Body of pancreas (tissue), 4 donors: ENCODE data around the gene CCDC28A. TPM values are rescaled to one million over a fixed set of nuclear protein-coding genes. Genes with fewer than 3 reads are reported as not detected.
"Not testable (repeated sequence)": the region's sequence is repeated elsewhere in the genome, so short reads cannot be mapped to it uniquely, and the experiment has no call there.

Source experiments
- ATAC-seq: fragments of 150-250 bp; one replicate; pipeline ENCODE4 v1.9.1; 2016
- DNase-seq, 4 donors: peaks; one replicate each; pipeline ENCODE4 v3.0.0-alpha.2; 2019
- H3K27ac ChIP-seq, 4 donors: fragments of 200-600 bp; sonication (generic); 1 replicate in 3 of 4; 2 replicates in 1 of 4; pipeline versions ENCODE4 v1.5.1 to v1.6.1; 2016 to 2019; ENCODE audit warnings: mild to moderate bottlenecking in 1 of 4, mixed read lengths in 1 of 4, moderate library complexity in 1 of 4
- H3K27me3 ChIP-seq, 2 donors: fragments of 200-600 bp; sonication (generic); one replicate each; pipeline ENCODE4 v1.6.0; 2016; ENCODE audit warnings: mild to moderate bottlenecking in 1 of 2
- H3K36me3 ChIP-seq, 2 donors: fragments of 200-600 bp; sonication (generic); replicated peaks in 1 of 2; 2 replicates each; pipeline ENCODE4 v1.5.1; 2016; ENCODE audit warnings: low read depth in 2 of 2; ENCODE audit not compliant: insufficient read depth in 1 of 2
- H3K4me1 ChIP-seq: fragments of 200-600 bp; sonication (generic); one replicate; pipeline ENCODE4 v1.6.0; 2016
- H3K4me3 ChIP-seq, 2 donors: fragments of 200-600 bp; sonication (generic); 1 replicate in 1 of 2; 2 replicates in 1 of 2; pipeline ENCODE4 v1.5.1; 2016 to 2019
- H3K9me3 ChIP-seq, 3 donors: fragments of 200-600 bp; sonication (generic); 1 replicate in 2 of 3; 2 replicates in 1 of 3; pipeline ENCODE4 v1.5.1; 2016
- CTCF ChIP-seq, 7 experiments: fragments of 450-650 bp in 4 of 7; fragments of 200-600 bp in 3 of 7; sonication (generic) in 3 of 7; IDR thresholded peaks; one replicate each; pipeline ENCODE4 v1.5.1; 2016 to 2019; ENCODE audit warnings: antibody characterized with exemption in 7 of 7
- POLR2A ChIP-seq, 3 donors: fragments of 450-650 bp; IDR thresholded peaks; one replicate each; pipeline ENCODE4 v1.6.1; 2016; ENCODE audit warnings: antibody characterized with exemption in 3 of 3, mild to moderate bottlenecking in 2 of 3
- WGBS, 2 donors: methylation state at CpG; one replicate each; pipeline ENCODE4 v1.1.5; 2017; 5-methylcytosine and 5-hydroxymethylcytosine counted together
- intact Hi-C: fragments of 100-400 bp; cut with DNase I; formaldehyde crosslinking; loops from one replicate; pipeline ENCODE4 v1.15.1; 2023
- total RNA-seq, 2 donors: library from RNA; depleted of rRNA; stranded (reverse); fragments of >200 nt; gene quantifications; one replicate each; pipeline ENCODE4 v1.1.0, GENCODE V29; 2016

Gene CCDC28A
- total RNA-seq, 2 donors from 2014 or later, result 2.0 to 17.9 TPM

- Histone ChIP-seq H3K27ac (no peak overlapping the region), H3K4me1 (peaks cover 4% of the 10 kb centered on the region), H3K9me3 (no peaks in the 10 kb centered on the region), H3K27me3 (no peaks in the 10 kb centered on the region), H3K36me3 (no peaks in the 10 kb centered on the region), H3K4me3 (no peak overlapping the region)
- DNase-seq (no peak), ATAC-seq (no peak)
- WGBS, 2 donors, result 79 to 81% methylated on average over 2 of the region's 2 CpGs
- TF ChIP-seq POLR2A (IDR thresholded peaks at IDR 0.05) (no peak), CTCF (IDR thresholded peaks at IDR 0.05) (no peak)
- intact Hi-C loops, result no loop called here
Measured at GRCh38 chr6:138728662-138729061, 44.9 kb upstream of the CCDC28A start.

- H3K27ac ChIP-seq, DNase-seq, intact Hi-C loops, H3K36me3 ChIP-seq, H3K4me1 ChIP-seq, H3K4me3 ChIP-seq, ATAC-seq, H3K27me3 ChIP-seq, H3K9me3 ChIP-seq: not testable (repeated sequence)
- WGBS, 2 donors, result 81 to 84% methylated on average over 5 of the region's 5 CpGs
Measured at GRCh38 chr6:138730037-138730436, 43.5 kb upstream of the CCDC28A start.

GRCh38 chr6:138734585-138734984, 39.0 kb upstream of the CCDC28A start:
- no peaks in the 10 kb centered on the region for H3K27me3 ChIP-seq

GRCh38 chr6:138736640-138737039, 36.9 kb upstream of the CCDC28A start:
- no peak for ATAC-seq
- intact Hi-C loops, result no loop called here
- no peaks in the 10 kb centered on the region for H3K36me3 ChIP-seq
- no peaks in the 10 kb centered on the region for H3K9me3 ChIP-seq
- DNase-seq, result no peak
- no peak for TF ChIP-seq POLR2A (IDR thresholded peaks at IDR 0.05)
- no peak for TF ChIP-seq CTCF (IDR thresholded peaks at IDR 0.05)
- no peak overlapping the region for H3K4me3 ChIP-seq
- H3K4me1 ChIP-seq, result no peaks in the 10 kb centered on the region
- H3K27me3 ChIP-seq, result no peaks in the 10 kb centered on the region
- 92 to 93% methylated on average over 5 of the region's 5 CpGs for WGBS, 2 donors
- no peak overlapping the region for H3K27ac ChIP-seq

More at GRCh38 chr6:138734585-138734984, 39.0 kb upstream of the CCDC28A start:
- intact Hi-C loops, result no loop called here
- no peaks in the 10 kb centered on the region for H3K9me3 ChIP-seq
- no peak overlapping the region for H3K4me3 ChIP-seq
- ATAC-seq, result no peak
- WGBS, 2 donors, result 94 to 100% methylated on average over 1 of the region's 1 CpG
- no peaks in the 10 kb centered on the region for H3K36me3 ChIP-seq
- no peak overlapping the region for H3K27ac ChIP-seq
- no peaks in the 10 kb centered on the region for H3K4me1 ChIP-seq
- no peak for DNase-seq
- TF ChIP-seq CTCF (IDR thresholded peaks at IDR 0.05) (no peak), POLR2A (IDR thresholded peaks at IDR 0.05) (no peak)

GRCh38 chr6:138752017-138752416, 21.6 kb upstream of the CCDC28A start:
- no peak overlapping the region for H3K4me3 ChIP-seq
- no peaks in the 10 kb centered on the region for H3K9me3 ChIP-seq
- WGBS, 2 donors, result 90 to 92% methylated on average over 4 of the region's 4 CpGs
- H3K27ac ChIP-seq, result no peak overlapping the region
- ATAC-seq (no peak), DNase-seq (no peak)
- H3K27me3 ChIP-seq, result no peaks in the 10 kb centered on the region
- TF ChIP-seq POLR2A (IDR thresholded peaks at IDR 0.05) (no peak), CTCF (IDR thresholded peaks at IDR 0.05) (no peak)
- no peaks in the 10 kb centered on the region for H3K36me3 ChIP-seq
- intact Hi-C loops, result no loop called here
- no peaks in the 10 kb centered on the region for H3K4me1 ChIP-seq
